HepG2 (cell line): ENCODE results near the gene PLEKHN1. TPM values are rescaled to one million over a fixed set of nuclear protein-coding genes. Genes with fewer than 3 reads are reported as not detected.
A peak's percentile ranks its signal among the peaks of the same experiment; 100 is the strongest.

Experiments used
- ATAC-seq: fragments of 200-7000 bp; cut with Tn5 transposase; 3 replicates; pipeline ENCODE4 v1.9.1; 2020; ENCODE audit warnings: mild to moderate bottlenecking, moderate library complexity
- BruUV-seq: library from RNA; stranded (reverse); fragments of 400-500 nt; replicated peaks from 2 replicates; lab custom pipeline; 2021; lab: Mats Ljungman, UMichigan
- CTCF ChIA-PET: fragments of 300-600 bp; formaldehyde crosslinking; extraction: SDS; loops from one replicate; lab custom pipeline; 2021; ENCODE audit warnings: low total read pairs, inconsistent platforms, low intra/inter-chr PET ratio; lab: Yijun Ruan, JAX
- POLR2A ChIA-PET: fragments of 350-600 bp; sonication (Branson Sonifier 250); formaldehyde crosslinking; loops from one replicate; lab custom pipeline; 2020; ENCODE audit warnings: antibody characterized with exemption, inconsistent platforms; lab: Yijun Ruan, JAX
- DNase-seq: peaks from one replicate; pipeline ENCODE4 v3.0.0-alpha.2; 2015; ENCODE audit warnings: low spot score
- FAIRE-seq: peaks from 3 replicates; lab custom pipeline; 2011; peaks lifted over from hg19 to GRCh38; lab: Jason Lieb, UNC
- H2AFZ ChIP-seq: one replicate; pipeline ENCODE4 v1.6.1; 2011; ENCODE audit warnings: low read length, inconsistent platforms
- H3K27ac ChIP-seq: fragments of 300-600 bp; 3 replicates; pipeline ENCODE4 v1.8.0; 2011; ENCODE audit warnings: mixed run types, mild to moderate bottlenecking, mixed read lengths, low read length, inconsistent platforms; ENCODE audit not compliant: insufficient read depth; ENCODE audit errors: extremely low read length
- H3K27me3 ChIP-seq, 2 experiments: fragments of 200-600 bp in 1 of 2; 2 replicates in 1 of 2; 3 replicates in 1 of 2; pipeline versions ENCODE4 v1.6.0 to v1.8.0; 2011; ENCODE audit warnings: low read length in 2 of 2, mild to moderate bottlenecking in 2 of 2, moderate library complexity in 2 of 2, inconsistent platforms in 1 of 2; ENCODE audit not compliant: insufficient read depth in 2 of 2, control insufficient read depth in 1 of 2
- H3K36me3 ChIP-seq, 2 experiments: fragments of 200-600 bp in 1 of 2; replicated peaks in 1 of 2; 2 replicates in 1 of 2; 3 replicates in 1 of 2; pipeline versions ENCODE4 v1.5.1 to v1.8.0; 2011; ENCODE audit warnings: low read length in 2 of 2, inconsistent platforms in 1 of 2; ENCODE audit not compliant: insufficient read depth in 2 of 2, control insufficient read depth in 1 of 2
- H3K4me1 ChIP-seq: 2 replicates; pipeline ENCODE4 v1.5.1; 2012; ENCODE audit warnings: low read length, inconsistent platforms; ENCODE audit not compliant: insufficient read depth
- H3K4me2 ChIP-seq: 2 replicates; pipeline ENCODE4 v1.6.0; 2011; ENCODE audit warnings: low read depth, low read length, inconsistent platforms
- H3K4me3 ChIP-seq, 3 experiments: fragments of 200-600 bp in 1 of 3; sonication (generic), shearing (Covaris generic) in 1 of 3; replicated peaks in 1 of 3; 2 replicates each; pipeline ENCODE4 v1.5.1; 2011 to 2016; ENCODE audit warnings: low read length in 3 of 3, inconsistent platforms in 2 of 3, low read depth in 2 of 3, mild to moderate bottlenecking in 2 of 3, control low read depth in 1 of 3, mixed read lengths in 1 of 3; ENCODE audit not compliant: insufficient read depth in 1 of 3
- H3K79me2 ChIP-seq: one replicate; pipeline ENCODE4 v1.6.1; 2011; ENCODE audit warnings: low read length, inconsistent platforms; ENCODE audit not compliant: insufficient read depth
- H3K9ac ChIP-seq: 2 replicates; pipeline ENCODE4 v1.6.0; 2011; ENCODE audit warnings: mild to moderate bottlenecking, low read depth, low read length, inconsistent platforms; ENCODE audit not compliant: insufficient read depth
- H3K9me3 ChIP-seq: 2 replicates; pipeline ENCODE4 v1.5.1; 2012; ENCODE audit warnings: mild to moderate bottlenecking, low read length
- H4K20me1 ChIP-seq: 2 replicates; pipeline ENCODE4 v1.6.0; 2011; ENCODE audit warnings: inconsistent platforms, mild to moderate bottlenecking, low read length, moderate library complexity; ENCODE audit not compliant: insufficient read depth
- AHDC1 ChIP-seq: sonication (generic); formaldehyde crosslinking; IDR thresholded peaks from 2 replicates; pipeline ENCODE4 v1.5.1; 2020; ENCODE audit warnings: mild to moderate bottlenecking, missing genetic modification reagents, borderline replicate concordance
- AKAP8 ChIP-seq: sonication (generic); formaldehyde crosslinking; IDR thresholded peaks from 2 replicates; pipeline ENCODE4 v1.5.1; 2020; ENCODE audit warnings: mild to moderate bottlenecking, missing genetic modification reagents
- MXI1 ChIP-seq: IDR thresholded peaks from 3 replicates; pipeline ENCODE4 v1.6.1; 2012; ENCODE audit warnings: low read depth, low read length, inconsistent platforms, borderline replicate concordance
- MYC ChIP-seq: sonication (generic); formaldehyde crosslinking; IDR thresholded peaks from 2 replicates; pipeline ENCODE4 v1.9.0; 2021; ENCODE audit warnings: missing genetic modification reagents, borderline replicate concordance
- POLR2G ChIP-seq: fragments of 200-400 bp; formaldehyde crosslinking; IDR thresholded peaks from 2 replicates; pipeline ENCODE4 v1.6.1; 2018; ENCODE audit warnings: mild to moderate bottlenecking, low read depth, low read length, moderate library complexity
- SUZ12 ChIP-seq: fragments of 150-350 bp; IDR thresholded peaks from 2 replicates; pipeline ENCODE4 v1.6.1; 2014; ENCODE audit warnings: low read depth, low read length
- XBP1 ChIP-seq: sonication (generic); formaldehyde crosslinking; IDR thresholded peaks from 2 replicates; pipeline ENCODE4 v1.5.0; 2020; ENCODE audit warnings: missing genetic modification reagents
- ZIK1 ChIP-seq: sonication (generic); formaldehyde crosslinking; IDR thresholded peaks from 2 replicates; pipeline ENCODE4 v1.5.0; 2020; ENCODE audit warnings: mild to moderate bottlenecking, low read depth, missing genetic modification reagents, borderline replicate concordance
- ZNF333 ChIP-seq: sonication (generic); formaldehyde crosslinking; IDR thresholded peaks from 2 replicates; pipeline ENCODE4 v1.4.0; 2020; ENCODE audit warnings: mild to moderate bottlenecking, missing genetic modification reagents, borderline replicate concordance
- ZNF547 ChIP-seq: sonication (generic); formaldehyde crosslinking; IDR thresholded peaks from 2 replicates; pipeline ENCODE4 v1.5.1; 2020; ENCODE audit warnings: mild to moderate bottlenecking, missing genetic modification reagents
- ZNF879 ChIP-seq: sonication (generic); formaldehyde crosslinking; IDR thresholded peaks from 2 replicates; pipeline ENCODE4 v1.8.1; 2023; ENCODE audit warnings: missing genetic modification reagents
- ZSCAN31 ChIP-seq: sonication (generic); formaldehyde crosslinking; IDR thresholded peaks from 2 replicates; pipeline ENCODE4 v1.5.0; 2020; ENCODE audit warnings: low read depth, mild to moderate bottlenecking, missing genetic modification reagents
- WGBS: methylation state at CpG from one replicate; pipeline ENCODE4 v1.1.6; 2017; ENCODE audit warnings: low lambda C conversion rate; 5-methylcytosine and 5-hydroxymethylcytosine counted together
- in situ Hi-C: cut with HindIII; loops from 2 replicates; pipeline ENCODE4 v1.10.0; 2017; ENCODE audit warnings: low pct_unique_long_range_greater_than_20kb; ENCODE audit not compliant: extremely low pct_ligation_motif_present
- intact Hi-C: fragments of 100-400 bp; cut with micrococcal nuclease; formaldehyde crosslinking; loops from one replicate; pipeline ENCODE4 v1.10.0; 2022; ENCODE audit not compliant: unreplicated experiment
- polyA plus RNA-seq, 8 experiments: library from polyadenylated mRNA; depleted of rRNA in 3 of 8; stranded (reverse) in 7 of 8; unstranded in 1 of 8; fragments of >200 nt; fragmentation: Illumina TruSeq in 4 of 8; extraction: Trizol in 4 of 8; gene quantifications; 2 replicates each; pipeline versions ENCODE4 v1.2.1 to v1.2.3, GENCODE V29; 2011 to 2016; ENCODE audit warnings: low read depth in 4 of 8, missing spikeins in 1 of 8, mixed read lengths in 1 of 8; ENCODE audit not compliant: insufficient read depth in 1 of 8
- total RNA-seq, 5 experiments: library from RNA; depleted of rRNA; stranded (reverse); fragments of >200 nt; fragmentation: Illumina TruSeq; extraction: Trizol; gene quantifications; 2 replicates each; pipeline ENCODE4 v1.2.3, GENCODE V29; 2016; ENCODE audit warnings: low read depth in 1 of 5
- TF ChIP-seq, protein P1 (sequence below): sonication (generic); formaldehyde crosslinking; IDR thresholded peaks from 2 replicates; pipeline ENCODE4 v1.5.0; 2020; ENCODE audit warnings: missing genetic modification reagents, mild to moderate bottlenecking, borderline replicate concordance

The PLEKHN1 gene
- total and polyA plus RNA-seq, 2 of the 13 experiments (the other 11 are each of a cell fraction or from before 2014, with no cell fraction given): 0.42 to 0.58 TPM

DNA sequence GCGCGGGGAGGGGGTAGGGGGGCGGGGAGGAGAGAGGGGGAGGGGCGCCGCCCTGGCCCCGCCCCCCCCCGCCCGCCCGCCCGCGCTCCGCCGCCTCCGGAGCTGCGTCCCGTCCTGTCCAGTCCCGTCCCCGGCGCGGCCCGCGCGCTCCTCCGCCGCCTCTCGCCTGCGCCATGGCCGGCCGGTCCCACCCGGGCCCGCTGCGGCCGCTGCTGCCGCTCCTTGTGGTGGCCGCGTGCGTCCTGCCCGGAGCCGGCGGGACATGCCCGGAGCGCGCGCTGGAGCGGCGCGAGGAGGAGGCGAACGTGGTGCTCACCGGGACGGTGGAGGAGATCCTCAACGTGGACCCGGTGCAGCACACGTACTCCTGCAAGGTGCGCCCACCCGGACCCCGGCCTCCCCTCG, 53.7 kb downstream of the PLEKHN1 start, which contains the start of gene AGRN:
TSS of gene AGRN (plus strand) at position 121 of the 405 bp plus-strand sequence. CDS start at position 174, 53 bp downstream.
- peaks cover 4 to 10% of the 10 kb centered on the region in 2 experiments; a peak in 2 of 5 replicates for H3K36me3 ChIP-seq
- ChIA-PET POLR2A (interaction anchor here (1.3 to 5.9 kb wide), 4 partner anchors 14 to 218 kb away, joined by 4 to 61 read pairs (median 8); no protein-coding TSS in a partner anchor), CTCF (interaction anchor here (1.5 kb wide), 1 partner anchor 44 kb away, joined by 8 read pairs; no protein-coding TSS in a partner anchor)
- FAIRE-seq (no peak), ATAC-seq (peak; percentile 54), DNase-seq (no peak)
- peaks cover 31% of the 10 kb centered on the region; the same call in 1 of the 2 replicates for H4K20me1 ChIP-seq
- no TSS peak for BruUV-seq
- peak within 1 kb of the TSS; percentile 74 for H3K27ac ChIP-seq
- in situ Hi-C loops (loop anchor here (5.0 kb wide), 1 partner anchor 37 kb away; no protein-coding TSS in a partner anchor), intact Hi-C loops (no loop called here)
- H3K27me3 ChIP-seq: no peaks in the 10 kb centered on the region
- WGBS: 0% methylated on average over 2 of the region's 58 CpGs
- H3K4me3 ChIP-seq: peak within 1 kb of the TSS; percentile 66 to 83 (median 79)
- no peaks in the 10 kb centered on the region for H3K9me3 ChIP-seq
- H3K4me2 ChIP-seq: peak within 1 kb of the TSS; percentile 90
- peak within 1 kb of the TSS; percentile 78 for H3K9ac ChIP-seq
- H3K79me2 ChIP-seq: peaks cover 23% of the 10 kb centered on the region
- no peak within 1 kb of the TSS for H2AFZ ChIP-seq
- peaks cover 82% of the 10 kb centered on the region for H3K4me1 ChIP-seq
- TF ChIP-seq ZNF879 (CRISPR knock-in tag): no peak
- no peak for TF ChIP-seq ZIK1 (CRISPR knock-in tag)
- TF ChIP-seq, protein P1, sequence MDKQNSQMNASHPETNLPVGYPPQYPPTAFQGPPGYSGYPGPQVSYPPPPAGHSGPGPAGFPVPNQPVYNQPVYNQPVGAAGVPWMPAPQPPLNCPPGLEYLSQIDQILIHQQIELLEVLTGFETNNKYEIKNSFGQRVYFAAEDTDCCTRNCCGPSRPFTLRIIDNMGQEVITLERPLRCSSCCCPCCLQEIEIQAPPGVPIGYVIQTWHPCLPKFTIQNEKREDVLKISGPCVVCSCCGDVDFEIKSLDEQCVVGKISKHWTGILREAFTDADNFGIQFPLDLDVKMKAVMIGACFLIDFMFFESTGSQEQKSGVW (CRISPR knock-in tag): no peak
- no peak for TF ChIP-seq XBP1 (CRISPR knock-in tag)
- no peak for TF ChIP-seq AKAP8 (CRISPR knock-in tag)
- TF ChIP-seq ZSCAN31 (CRISPR knock-in tag): 0 out of 2 replicates have a peak, but pooled peaks have one; percentile 59
- TF ChIP-seq MXI1: peak; percentile 29; the same call in 1 of the 3 replicates
- TF ChIP-seq POLR2G: peak; percentile 62; the same call in 1 of the 2 replicates
- no peak; the same call in 1 of the 2 replicates for TF ChIP-seq MYC (CRISPR knock-in tag)
- TF ChIP-seq ZNF547: no peak
- no peak for TF ChIP-seq ZNF333 (CRISPR knock-in tag)
- no peak for TF ChIP-seq AHDC1
- no peak for TF ChIP-seq SUZ12
